ENCODE results near the gene EYA2. TPM values are rescaled to one million over a fixed set of nuclear protein-coding genes. Genes with fewer than 3 reads are reported as not detected.
A peak's percentile ranks its signal among the peaks of the same experiment; 100 is the strongest.

EYA2 gene
- total RNA-seq, 2 donors from 2014 or later = 30.0 to 31.0 TPM

GRCh38 chr20:47018381-47018780 is 123.7 kb downstream of the EYA2 start:
- DNase-seq (ENCODE audit: low spot score) = no peak
- intact Hi-C loops (cut with DNase I) = no loop called here
- TF ChIP-seq POLR2AphosphoS5 (IDR thresholded peaks at IDR 0.05) = no peak
- no peak for TF ChIP-seq POLR2A (IDR thresholded peaks at IDR 0.05)
- 83% methylated on average over 11 of the region's 11 CpGs for WGBS
- Histone ChIP-seq H3K36me3 (no peaks in the 10 kb centered on the region), H3K4me1 (replicated peaks) (no peaks in the 10 kb centered on the region), H3K9me3 (no peaks in the 10 kb centered on the region), H3K4me3 (no peak overlapping the region), H3K27me3 (replicated peaks; ENCODE audit: insufficient read depth) (no peaks in the 10 kb centered on the region), H3K27ac (no peak overlapping the region)

- H3K36me3 ChIP-seq = no peaks in the 10 kb centered on the region
- H3K27me3 ChIP-seq (replicated peaks; ENCODE audit: insufficient read depth) = no peaks in the 10 kb centered on the region
- H3K27ac ChIP-seq = peak overlapping the region; percentile 38 to 56
- no peaks in the 10 kb centered on the region for H3K9me3 ChIP-seq
- intact Hi-C loops (cut with DNase I) = no loop called here
- 11% methylated on average over 7 of the region's 7 CpGs for WGBS
- no peak overlapping the region for H3K4me3 ChIP-seq
- peak; percentile 56 for DNase-seq (ENCODE audit: low spot score)
- TF ChIP-seq POLR2AphosphoS5 (IDR thresholded peaks at IDR 0.05) (peak; percentile 86), POLR2A (IDR thresholded peaks at IDR 0.05) (no peak)
- H3K4me1 ChIP-seq (replicated peaks) = no peaks in the 10 kb centered on the region
Measured at GRCh38 chr20:47019121-47019824, 124.6 kb downstream of the EYA2 start.

GRCh38 chr20:47020231-47020630 is 125.6 kb downstream of the EYA2 start:
- Histone ChIP-seq H3K9me3 (no peaks in the 10 kb centered on the region), H3K36me3 (no peaks in the 10 kb centered on the region), H3K27ac (peak overlapping the region in 1 of 2 donors; percentile 21), H3K4me3 (no peak overlapping the region), H3K27me3 (replicated peaks; ENCODE audit: insufficient read depth) (no peaks in the 10 kb centered on the region), H3K4me1 (replicated peaks) (no peaks in the 10 kb centered on the region)
- intact Hi-C loops (cut with DNase I) = loop anchor here (10.0 kb wide), 1 partner anchor 85 kb away; no protein-coding TSS in a partner anchor
- no peak for TF ChIP-seq POLR2A (IDR thresholded peaks at IDR 0.05)
- TF ChIP-seq POLR2AphosphoS5 (IDR thresholded peaks at IDR 0.05) = no peak
- no peak for TF ChIP-seq CTCF (IDR thresholded peaks at IDR 0.05)
- 31% methylated on average over 2 of the region's 2 CpGs for WGBS
- no peak for DNase-seq (ENCODE audit: low spot score)

GRCh38 chr20:47021850-47022249 is 127.2 kb downstream of the EYA2 start:
- no peak overlapping the region for H3K27ac ChIP-seq
- H3K9me3 ChIP-seq = no peaks in the 10 kb centered on the region
- intact Hi-C loops (cut with DNase I) = loop anchor here (10.0 kb wide), 1 partner anchor 87 kb away; no protein-coding TSS in a partner anchor
- no peak for TF ChIP-seq POLR2A (IDR thresholded peaks at IDR 0.05)
- no peak for TF ChIP-seq POLR2AphosphoS5 (IDR thresholded peaks at IDR 0.05)
- no peak for TF ChIP-seq CTCF (IDR thresholded peaks at IDR 0.05)
- H3K27me3 ChIP-seq (replicated peaks; ENCODE audit: insufficient read depth) = no peaks in the 10 kb centered on the region
- H3K4me1 ChIP-seq (replicated peaks) = no peaks in the 10 kb centered on the region
- no peak for DNase-seq (ENCODE audit: low spot score)
- H3K36me3 ChIP-seq = no peaks in the 10 kb centered on the region
- no peak overlapping the region for H3K4me3 ChIP-seq
- 94% methylated on average over 4 of the region's 4 CpGs for WGBS

- H3K9me3 ChIP-seq = no peaks in the 10 kb centered on the region
- no peak overlapping the region for H3K4me3 ChIP-seq
- H3K4me1 ChIP-seq (replicated peaks) = peaks cover 6% of the 10 kb centered on the region
- 76% methylated on average over 3 of the region's 3 CpGs for WGBS
- TF ChIP-seq POLR2A (IDR thresholded peaks at IDR 0.05) (no peak), CTCF (IDR thresholded peaks at IDR 0.05) (no peak)
- intact Hi-C loops (cut with DNase I) = loop anchor here (10.0 kb wide), 1 partner anchor 90 kb away; no protein-coding TSS in a partner anchor
- no peaks in the 10 kb centered on the region for H3K27me3 ChIP-seq (replicated peaks; ENCODE audit: insufficient read depth)
- no peak for DNase-seq (ENCODE audit: low spot score)
- no peaks in the 10 kb centered on the region for H3K36me3 ChIP-seq
- H3K27ac ChIP-seq = no peak overlapping the region
Measured at GRCh38 chr20:47024461-47024937, 129.9 kb downstream of the EYA2 start.

GRCh38 chr20:47027042-47027441 is 132.4 kb downstream of the EYA2 start:
- Histone ChIP-seq H3K9me3 (no peaks in the 10 kb centered on the region), H3K27me3 (replicated peaks; ENCODE audit: insufficient read depth) (no peaks in the 10 kb centered on the region), H3K27ac (no peak overlapping the region), H3K4me3 (no peak overlapping the region), H3K4me1 (replicated peaks) (peaks cover 16% of the 10 kb centered on the region), H3K36me3 (no peaks in the 10 kb centered on the region)
- intact Hi-C loops (cut with DNase I) = loop anchor here (10.0 kb wide), 1 partner anchor 92 kb away; no protein-coding TSS in a partner anchor
- TF ChIP-seq CTCF (IDR thresholded peaks at IDR 0.05) (peak in 1 of 4 experiments; percentile 20), POLR2A (IDR thresholded peaks at IDR 0.05) (no peak)
- WGBS = 56% methylated on average over 4 of the region's 4 CpGs
- peak; percentile 63 for DNase-seq (ENCODE audit: low spot score)

Measured in prostate gland (tissue), 2 donors.